NB4 (cell line): ENCODE measurements around the gene HSFX2.
"Not testable (repeated sequence)": the region's sequence is repeated elsewhere in the genome, so short reads cannot be mapped to it uniquely, and the experiment has no call there.

Experiments
- CTCF ChIP-seq: IDR thresholded peaks from one replicate; pipeline ENCODE4 v1.5.1; 2012; ENCODE audit warnings: low read depth, low read length
- MAX ChIP-seq: IDR thresholded peaks from 2 replicates; pipeline ENCODE4 v1.6.1; 2011; ENCODE audit warnings: low read depth, low read length

GRCh38 chrX:149587359-149587758 is 7.8 kb downstream of the HSFX2 start, which contains the start of gene MAGEA9B:
- TF ChIP-seq CTCF, MAX: not testable (repeated sequence)
